Neural cell (in vitro differentiated cells): ENCODE data around the gene NUP50. TPM values are rescaled to one million over a fixed set of nuclear protein-coding genes. Genes with fewer than 3 reads are reported as not detected.

Experiments
- H2AFZ ChIP-seq: fragments of 200-600, 300-800 bp; sonication (generic), shearing (Covaris generic); 2 replicates; pipeline ENCODE4 v1.6.0; 2014; ENCODE audit warnings: low read depth, mild to moderate bottlenecking, antibody characterized with exemption, low read length, moderate library complexity
- H3F3A ChIP-seq: fragments of 200-600 bp; shearing (Covaris generic); 2 replicates; pipeline ENCODE4 v1.6.1; 2016; ENCODE audit warnings: mild to moderate bottlenecking, moderate library complexity, mixed read lengths, antibody characterized with exemption, low read length; ENCODE audit not compliant: insufficient read depth, poor library complexity, severe bottlenecking
- H3K27ac ChIP-seq: fragments of 200-600, 300-800 bp; sonication (generic), shearing (Covaris generic); 2 replicates; pipeline ENCODE4 v1.5.1; 2014; ENCODE audit warnings: mild to moderate bottlenecking, low read length, moderate library complexity
- H3K27me3 ChIP-seq: fragments of 300-800, 200-600 bp; sonication (generic), shearing (Covaris generic); 2 replicates; pipeline ENCODE4 v1.6.0; 2014; ENCODE audit warnings: mild to moderate bottlenecking, low read depth, low read length, moderate library complexity; ENCODE audit not compliant: insufficient read depth
- H3K36me3 ChIP-seq: fragments of 300-800, 200-600 bp; sonication (generic), shearing (Covaris generic); 2 replicates; pipeline ENCODE4 v1.5.1; 2014; ENCODE audit warnings: mild to moderate bottlenecking, antibody characterized with exemption, low read length, moderate library complexity; ENCODE audit not compliant: insufficient read depth
- H3K4me2 ChIP-seq: fragments of 300-800, 200-600 bp; sonication (generic), shearing (Covaris generic); 2 replicates; pipeline ENCODE4 v1.6.0; 2014; ENCODE audit warnings: mild to moderate bottlenecking, low read length
- H3K4me3 ChIP-seq: fragments of 300-800, 200-600 bp; sonication (generic), shearing (Covaris generic); 2 replicates; pipeline ENCODE4 v1.5.1; 2014; ENCODE audit warnings: mild to moderate bottlenecking, low read length, moderate library complexity
- H3K79me2 ChIP-seq: fragments of 200-600 bp; shearing (Covaris generic); replicated peaks from 2 replicates; pipeline ENCODE4 v1.6.0; 2014; ENCODE audit warnings: mild to moderate bottlenecking, low read length, moderate library complexity; ENCODE audit not compliant: insufficient read depth
- H3K9ac ChIP-seq: fragments of 300-800, 200-600 bp; sonication (generic), shearing (Covaris generic); 2 replicates; pipeline ENCODE4 v1.6.1; 2016; ENCODE audit warnings: mild to moderate bottlenecking, low read length, mixed read lengths
- H3K9me2 ChIP-seq: fragments of 200-600 bp; shearing (Covaris generic); 2 replicates; pipeline ENCODE4 v1.6.1; 2016; ENCODE audit warnings: mild to moderate bottlenecking, low read length, mixed read lengths; ENCODE audit not compliant: insufficient read depth
- H3K9me3 ChIP-seq: fragments of 200-600, 300-800 bp; sonication (generic), shearing (Covaris generic); 2 replicates; pipeline ENCODE4 v1.6.1; 2016; ENCODE audit warnings: mild to moderate bottlenecking, mixed run types, low read length, moderate library complexity, mixed read lengths
- H4K20me1 ChIP-seq: fragments of 200-600 bp; shearing (Covaris generic); 2 replicates; pipeline ENCODE4 v1.6.1; 2016; ENCODE audit warnings: mild to moderate bottlenecking, mixed run types; ENCODE audit not compliant: insufficient read depth
- EP300 ChIP-seq: fragments of 450-650 bp; conservative IDR thresholded peaks from 2 replicates; pipeline ENCODE4 v1.6.1; 2014; ENCODE audit warnings: antibody characterized with exemption, mild to moderate bottlenecking, moderate library complexity; ENCODE audit not compliant: poor library complexity, severe bottlenecking
- EZH2 ChIP-seq: fragments of 200-600, 300-800 bp; shearing (Covaris generic), sonication (generic); IDR thresholded peaks from 2 replicates; pipeline ENCODE4 v1.6.1; 2014; ENCODE audit warnings: antibody characterized with exemption, low read length, borderline replicate concordance, mild to moderate bottlenecking; ENCODE audit not compliant: insufficient read depth, poor library complexity, severe bottlenecking
- MXI1 ChIP-seq: fragments of 450-650 bp; conservative IDR thresholded peaks from 2 replicates; pipeline ENCODE4 v1.6.1; 2014; ENCODE audit warnings: antibody characterized with exemption, mild to moderate bottlenecking; ENCODE audit not compliant: poor library complexity, severe bottlenecking
- POLR2AphosphoS5 ChIP-seq: IDR thresholded peaks from 2 replicates; pipeline ENCODE4 v1.6.1; 2012
- RAD21 ChIP-seq: fragments of 450-650 bp; conservative IDR thresholded peaks from 2 replicates; pipeline ENCODE4 v1.6.1; 2014; ENCODE audit warnings: antibody characterized with exemption, mild to moderate bottlenecking, moderate library complexity
- SMC3 ChIP-seq: fragments of 450-650 bp; conservative IDR thresholded peaks from 2 replicates; pipeline ENCODE4 v1.6.1; 2014; ENCODE audit warnings: antibody characterized with exemption, mild to moderate bottlenecking, moderate library complexity; ENCODE audit not compliant: poor library complexity
- TAF1 ChIP-seq: IDR thresholded peaks from 2 replicates; pipeline ENCODE4 v1.6.1; 2012; ENCODE audit warnings: low read depth
- polyA plus RNA-seq: library from polyadenylated mRNA; depleted of rRNA; stranded (reverse); fragments of >200 nt; gene quantifications from 2 replicates; pipeline ENCODE4 v1.2.3, GENCODE V29; 2014
- TF ChIP-seq, protein P1 (sequence below): fragments of 450-650 bp; IDR thresholded peaks from 2 replicates; pipeline ENCODE4 v1.5.1; 2014; ENCODE audit warnings: antibody characterized with exemption, mild to moderate bottlenecking, moderate library complexity; ENCODE audit not compliant: poor library complexity, severe bottlenecking
- TF ChIP-seq, protein P2 (sequence below): IDR thresholded peaks from 2 replicates; pipeline ENCODE4 v1.6.1; 2012; ENCODE audit warnings: borderline replicate concordance

NUP50 gene
- polyA plus RNA-seq, 1 donor from 2014 or later = 38.7 TPM

- Histone ChIP-seq H3K9me2 (no peaks in the 10 kb centered on the region), H3K27me3 (no peaks in the 10 kb centered on the region), H3K4me3 (no peak overlapping the region), H3K27ac (no peak overlapping the region), H3K4me2 (no peak overlapping the region), H3F3A (no peaks in the 10 kb centered on the region), H3K79me2 (no peaks in the 10 kb centered on the region), H3K9me3 (no peaks in the 10 kb centered on the region), H3K36me3 (no peaks in the 10 kb centered on the region), H4K20me1 (no peaks in the 10 kb centered on the region), H3K9ac (no peak overlapping the region), H2AFZ (no peak overlapping the region)
- TF ChIP-seq POLR2AphosphoS5 (no peak), RAD21 (no peak), TAF1 (no peak), SMC3 (no peak), MXI1 (no peak), EP300 (no peak), EZH2 (no peak)
- TF ChIP-seq, protein P1, sequence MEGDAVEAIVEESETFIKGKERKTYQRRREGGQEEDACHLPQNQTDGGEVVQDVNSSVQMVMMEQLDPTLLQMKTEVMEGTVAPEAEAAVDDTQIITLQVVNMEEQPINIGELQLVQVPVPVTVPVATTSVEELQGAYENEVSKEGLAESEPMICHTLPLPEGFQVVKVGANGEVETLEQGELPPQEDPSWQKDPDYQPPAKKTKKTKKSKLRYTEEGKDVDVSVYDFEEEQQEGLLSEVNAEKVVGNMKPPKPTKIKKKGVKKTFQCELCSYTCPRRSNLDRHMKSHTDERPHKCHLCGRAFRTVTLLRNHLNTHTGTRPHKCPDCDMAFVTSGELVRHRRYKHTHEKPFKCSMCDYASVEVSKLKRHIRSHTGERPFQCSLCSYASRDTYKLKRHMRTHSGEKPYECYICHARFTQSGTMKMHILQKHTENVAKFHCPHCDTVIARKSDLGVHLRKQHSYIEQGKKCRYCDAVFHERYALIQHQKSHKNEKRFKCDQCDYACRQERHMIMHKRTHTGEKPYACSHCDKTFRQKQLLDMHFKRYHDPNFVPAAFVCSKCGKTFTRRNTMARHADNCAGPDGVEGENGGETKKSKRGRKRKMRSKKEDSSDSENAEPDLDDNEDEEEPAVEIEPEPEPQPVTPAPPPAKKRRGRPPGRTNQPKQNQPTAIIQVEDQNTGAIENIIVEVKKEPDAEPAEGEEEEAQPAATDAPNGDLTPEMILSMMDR = no peak
- TF ChIP-seq, protein P2, sequence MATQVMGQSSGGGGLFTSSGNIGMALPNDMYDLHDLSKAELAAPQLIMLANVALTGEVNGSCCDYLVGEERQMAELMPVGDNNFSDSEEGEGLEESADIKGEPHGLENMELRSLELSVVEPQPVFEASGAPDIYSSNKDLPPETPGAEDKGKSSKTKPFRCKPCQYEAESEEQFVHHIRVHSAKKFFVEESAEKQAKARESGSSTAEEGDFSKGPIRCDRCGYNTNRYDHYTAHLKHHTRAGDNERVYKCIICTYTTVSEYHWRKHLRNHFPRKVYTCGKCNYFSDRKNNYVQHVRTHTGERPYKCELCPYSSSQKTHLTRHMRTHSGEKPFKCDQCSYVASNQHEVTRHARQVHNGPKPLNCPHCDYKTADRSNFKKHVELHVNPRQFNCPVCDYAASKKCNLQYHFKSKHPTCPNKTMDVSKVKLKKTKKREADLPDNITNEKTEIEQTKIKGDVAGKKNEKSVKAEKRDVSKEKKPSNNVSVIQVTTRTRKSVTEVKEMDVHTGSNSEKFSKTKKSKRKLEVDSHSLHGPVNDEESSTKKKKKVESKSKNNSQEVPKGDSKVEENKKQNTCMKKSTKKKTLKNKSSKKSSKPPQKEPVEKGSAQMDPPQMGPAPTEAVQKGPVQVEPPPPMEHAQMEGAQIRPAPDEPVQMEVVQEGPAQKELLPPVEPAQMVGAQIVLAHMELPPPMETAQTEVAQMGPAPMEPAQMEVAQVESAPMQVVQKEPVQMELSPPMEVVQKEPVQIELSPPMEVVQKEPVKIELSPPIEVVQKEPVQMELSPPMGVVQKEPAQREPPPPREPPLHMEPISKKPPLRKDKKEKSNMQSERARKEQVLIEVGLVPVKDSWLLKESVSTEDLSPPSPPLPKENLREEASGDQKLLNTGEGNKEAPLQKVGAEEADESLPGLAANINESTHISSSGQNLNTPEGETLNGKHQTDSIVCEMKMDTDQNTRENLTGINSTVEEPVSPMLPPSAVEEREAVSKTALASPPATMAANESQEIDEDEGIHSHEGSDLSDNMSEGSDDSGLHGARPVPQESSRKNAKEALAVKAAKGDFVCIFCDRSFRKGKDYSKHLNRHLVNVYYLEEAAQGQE = no peak
These were observed 9.3 kb upstream of the NUP50 start for GRCh38 chr22:45154383-45154782.

- H3K4me2 ChIP-seq = no peak overlapping the region
- TF ChIP-seq POLR2AphosphoS5 (no peak), MXI1 (no peak), EZH2 (no peak), EP300 (no peak), RAD21 (no peak), TAF1 (no peak), SMC3 (no peak)
- TF ChIP-seq, protein P2 = no peak
- TF ChIP-seq, protein P1 = no peak
- no peak overlapping the region for H3K27ac ChIP-seq
- H3K9me3 ChIP-seq = no peaks in the 10 kb centered on the region
- no peaks in the 10 kb centered on the region for H3K27me3 ChIP-seq
- no peak overlapping the region for H3K4me3 ChIP-seq
- no peak overlapping the region for H3K9ac ChIP-seq
- H3K36me3 ChIP-seq = no peaks in the 10 kb centered on the region
- no peaks in the 10 kb centered on the region for H3K9me2 ChIP-seq
- no peaks in the 10 kb centered on the region for H4K20me1 ChIP-seq
- no peaks in the 10 kb centered on the region for H3F3A ChIP-seq
- no peak overlapping the region for H2AFZ ChIP-seq
- H3K79me2 ChIP-seq = no peaks in the 10 kb centered on the region
These were observed 8.5 kb upstream of the NUP50 start for GRCh38 chr22:45155050-45155840.
